ENCODE results near the gene PRKACA.

Gene PRKACA

DNA sequence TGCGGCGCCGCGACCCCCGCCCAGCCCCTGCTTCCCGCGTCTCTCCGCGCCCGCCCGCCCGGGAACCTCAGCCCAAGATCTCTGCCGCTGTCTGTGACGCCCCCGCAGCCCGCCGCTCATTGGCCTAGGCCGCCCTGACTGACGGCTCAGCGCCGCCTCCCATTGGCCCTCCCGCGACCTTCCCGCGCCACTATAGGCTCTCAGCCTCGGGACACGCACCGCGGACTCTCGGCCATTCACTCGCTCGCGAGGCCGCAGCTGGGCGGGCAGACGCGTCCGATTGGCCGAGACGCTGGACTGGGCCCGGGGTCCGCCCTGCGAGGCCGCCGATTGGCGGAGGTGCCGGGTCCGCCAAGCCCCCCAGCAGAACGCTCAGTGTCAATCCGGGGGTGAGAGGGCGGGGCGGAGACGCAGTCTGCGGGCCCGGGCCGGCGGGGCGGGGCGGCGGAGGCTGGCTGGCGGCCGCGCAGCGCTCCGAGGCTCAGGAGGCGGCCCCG lies at the start of gene PRKACA:
Gene PRKACA (minus strand): TSS at position 95 of the 497 bp plus-strand sequence. CDS start 215 bp downstream, outside the sequence.
- H3K27ac ChIP-seq, result peak within 1 kb of the TSS; percentile 71 to 98 (median 93)
- peak within 1 kb of the TSS; percentile 63 to 95 (median 85) for H3K4me3 ChIP-seq

DNA sequence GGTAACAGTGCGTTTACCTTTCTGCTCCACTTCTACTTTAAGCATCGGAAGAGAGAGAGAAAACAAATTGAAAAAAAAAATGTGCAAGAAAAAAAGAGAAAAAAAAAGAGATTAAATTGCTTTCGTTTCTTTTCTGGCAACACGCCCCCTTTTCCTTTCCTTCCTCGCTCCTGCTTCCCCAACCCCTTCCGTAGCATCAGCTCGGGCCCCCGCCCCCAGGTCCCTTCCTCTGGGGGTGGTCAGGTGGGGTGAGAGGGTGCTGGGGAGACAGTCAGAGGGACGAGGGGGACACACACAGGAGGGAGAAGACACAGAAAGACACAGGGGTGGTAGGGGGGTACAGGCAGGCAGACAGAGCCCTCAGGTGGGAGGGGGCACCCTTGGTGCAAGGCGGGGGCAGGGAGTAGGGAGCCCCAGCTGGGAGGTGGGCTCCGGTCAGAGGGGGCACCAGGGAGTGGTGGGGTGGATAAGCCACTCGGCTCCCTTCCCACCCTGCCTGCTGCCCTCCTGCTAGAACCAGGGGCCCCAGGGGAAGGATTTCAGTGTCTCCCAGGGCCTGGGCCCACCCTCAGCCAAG lies 49.5 kb upstream of the PRKACA start:
- H3K27ac ChIP-seq, result peak overlapping the region in 11 of 21 experiments; percentile 18 to 73 (median 47)
- H3K4me3 ChIP-seq, result peak overlapping the region in 2 of 7 experiments; percentile 9 to 14

DNA sequence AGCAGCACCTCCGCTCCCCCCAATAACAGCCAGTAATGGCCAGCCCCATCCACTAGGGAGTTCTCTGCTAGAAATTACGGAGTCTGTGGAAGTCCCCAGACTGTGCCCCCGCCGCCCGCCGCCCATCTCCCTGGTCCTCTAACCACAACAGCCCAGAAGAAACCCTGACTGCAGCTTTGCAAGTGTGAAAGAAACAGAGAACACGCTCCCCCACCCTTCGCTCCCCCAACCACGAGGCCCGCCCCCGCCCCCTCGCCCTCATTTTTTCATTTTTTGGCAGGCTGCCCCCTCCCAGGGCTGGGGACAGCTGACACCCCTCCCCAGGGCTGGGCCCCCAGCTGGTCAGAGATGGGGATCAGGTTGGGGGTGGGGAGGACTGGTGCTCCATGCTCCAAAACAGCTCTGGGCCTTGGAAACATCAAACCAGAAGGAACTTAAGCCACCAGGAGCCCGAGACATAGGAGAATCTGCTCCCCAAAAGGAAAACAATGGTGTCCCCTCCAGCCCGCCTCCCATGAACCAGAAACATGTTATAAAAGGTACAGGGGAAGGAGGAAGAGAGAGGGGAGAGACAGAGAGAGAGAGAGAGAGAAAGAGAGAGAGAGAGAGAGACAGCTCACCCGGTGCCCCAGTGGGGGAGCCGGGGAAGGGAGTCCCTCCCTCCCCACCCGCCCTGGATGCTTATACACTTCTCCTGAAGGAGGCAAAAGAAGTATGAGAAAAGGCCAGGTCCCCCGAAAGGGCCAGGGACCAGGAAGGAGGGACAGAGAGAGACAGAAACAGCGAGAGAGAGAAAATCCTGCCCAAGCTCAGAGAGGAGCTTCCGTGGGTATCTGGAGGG lies 48.6 kb upstream of the PRKACA start:
- Histone ChIP-seq H3K27ac (peak overlapping the region in 3 of 21 experiments; percentile 29 to 73 (median 73)), H3K4me3 (peak overlapping the region in 2 of 7 experiments; percentile 9 to 14)

DNA sequence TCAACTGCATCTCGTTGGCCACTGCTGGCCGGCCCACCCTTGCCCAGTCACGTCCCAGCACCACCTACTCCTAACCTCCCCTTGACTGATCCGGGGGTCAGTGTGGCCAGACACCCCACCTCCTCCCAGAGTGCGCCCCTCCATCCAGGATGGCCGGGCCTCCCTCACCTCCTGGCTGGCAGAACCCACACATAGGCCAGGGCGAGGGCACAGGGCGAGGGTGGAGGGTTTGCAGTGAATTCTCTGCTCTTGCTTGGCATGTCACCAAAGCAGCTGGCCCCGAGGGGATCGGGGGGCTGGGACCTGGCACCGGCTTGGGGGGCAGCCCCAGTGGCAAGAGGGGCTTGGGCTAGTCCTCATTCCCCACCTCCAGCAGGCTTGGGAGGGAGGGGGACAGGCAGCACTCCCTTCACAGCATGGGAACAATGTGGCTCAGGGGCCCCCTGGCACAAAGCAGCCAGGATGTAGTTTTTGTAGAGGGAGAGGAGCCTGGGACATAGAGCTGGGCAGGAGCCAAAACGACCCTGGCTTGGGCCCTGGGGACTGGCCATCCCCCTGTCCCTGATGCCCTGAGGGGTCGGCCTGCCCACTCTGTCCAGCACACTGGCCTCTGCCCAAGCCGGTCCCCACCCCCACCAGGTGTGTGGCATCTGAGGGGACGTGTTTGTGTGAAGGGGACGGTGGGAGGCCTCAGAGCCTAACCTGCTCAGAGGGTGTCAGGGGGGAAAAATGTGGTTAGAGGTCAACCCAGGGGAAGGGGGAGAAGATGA lies 47.3 kb upstream of the PRKACA start:
- H3K27ac ChIP-seq, result peak overlapping the region in 1 of 21 experiments; percentile 8
- no peak overlapping the region for H3K4me3 ChIP-seq

DNA sequence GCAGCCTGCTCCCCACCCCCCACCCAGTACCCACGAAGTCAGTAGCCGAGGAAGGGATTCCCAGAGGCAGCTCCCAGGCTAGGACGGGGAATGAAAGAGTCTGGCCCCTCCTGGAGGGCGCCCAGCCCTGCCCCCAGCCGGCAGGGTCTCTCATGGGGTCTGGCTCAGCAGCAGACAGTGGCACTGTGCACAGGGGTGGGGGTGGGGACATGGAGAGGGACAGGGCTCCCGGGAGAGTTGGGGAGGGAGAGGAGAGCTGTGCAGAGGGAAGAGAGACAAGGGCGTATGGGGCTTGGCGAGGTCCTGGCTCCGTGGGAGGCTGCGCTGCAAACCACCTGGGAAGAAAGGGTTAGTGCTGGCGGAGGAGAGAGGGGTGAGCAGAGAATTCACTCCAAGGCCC lies 46.5 kb upstream of the PRKACA start:
- Histone ChIP-seq H3K27ac (no peak overlapping the region), H3K4me3 (no peak overlapping the region)

DNA sequence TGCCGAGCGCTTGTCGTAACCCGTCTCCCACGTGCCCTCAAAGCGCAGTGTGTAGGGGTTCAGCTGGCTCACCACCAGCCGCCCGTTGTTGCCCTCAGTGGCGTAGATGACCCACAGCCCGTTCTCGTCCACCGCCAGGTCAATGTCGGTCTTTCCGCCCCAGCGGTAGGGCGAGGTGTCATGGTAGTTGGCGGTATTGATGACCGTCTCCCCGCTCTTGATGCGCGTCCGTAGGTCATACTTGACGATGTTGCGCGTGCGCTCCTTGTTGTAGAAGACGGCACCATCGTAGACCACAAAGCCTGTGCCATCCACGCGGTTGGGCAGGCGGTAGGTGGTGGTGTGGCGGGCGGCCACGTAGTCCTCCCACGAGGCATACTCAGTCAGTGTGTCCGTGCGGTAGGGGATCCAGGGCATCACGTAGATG lies 45.3 kb upstream of the PRKACA start:
- H3K4me3 ChIP-seq, result no peak overlapping the region
- no peak overlapping the region for H3K27ac ChIP-seq

DNA sequence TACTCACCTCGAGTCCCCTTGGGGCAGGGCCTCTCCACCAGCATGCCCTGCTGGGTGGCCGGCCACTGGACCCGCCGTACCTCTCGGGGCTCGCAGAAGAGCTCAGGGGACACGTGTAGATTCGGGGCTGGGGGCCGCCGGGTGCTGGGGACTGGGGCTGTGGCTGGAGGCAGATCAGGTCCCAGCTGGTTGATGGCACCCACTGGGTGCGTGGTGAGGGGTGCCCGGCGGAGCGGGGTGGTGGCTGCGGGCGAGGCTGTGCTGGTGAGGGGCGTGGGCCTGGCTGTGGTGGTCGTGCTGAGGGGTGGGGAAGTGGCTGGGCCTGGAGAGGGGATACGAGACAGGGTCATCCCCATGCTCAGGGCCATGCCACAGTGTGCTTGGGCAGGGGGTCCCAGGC lies 43.7 kb upstream of the PRKACA start:
- H3K4me3 ChIP-seq, result no peak overlapping the region
- no peak overlapping the region for H3K27ac ChIP-seq

DNA sequence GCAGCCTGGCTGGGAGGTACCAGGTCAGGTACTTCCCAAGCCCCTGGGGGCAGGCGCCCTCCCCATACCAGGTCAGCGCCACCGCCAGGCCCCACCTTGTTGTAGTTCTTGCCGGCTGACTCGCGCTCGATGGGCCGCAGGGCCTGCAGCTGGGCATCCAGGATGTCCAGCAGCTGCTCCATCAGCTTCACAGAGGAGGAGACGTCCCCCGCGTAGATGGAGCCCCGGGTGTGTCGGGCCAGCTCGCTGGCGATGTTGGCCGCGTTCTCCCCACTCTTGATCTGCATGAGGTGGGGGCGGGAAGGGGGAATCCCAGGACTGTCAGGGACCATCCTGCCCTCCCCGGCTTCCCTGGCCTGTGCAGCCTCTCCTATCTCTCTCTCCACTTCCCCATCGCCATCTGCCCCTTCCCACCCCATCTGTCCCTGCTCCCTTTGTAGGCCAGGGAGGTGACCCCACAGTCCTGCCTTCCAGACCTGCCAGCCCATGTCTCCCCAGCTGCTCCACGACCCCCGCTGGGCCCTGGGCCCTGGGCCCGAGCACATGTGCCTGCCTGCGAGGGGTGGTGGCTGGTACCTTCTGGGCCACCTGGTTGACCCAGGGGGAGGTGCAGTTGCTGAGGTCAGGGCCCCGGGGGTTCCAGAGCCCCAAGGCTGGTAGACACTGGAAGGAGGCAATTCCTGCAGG lies 42.6 kb upstream of the PRKACA start:
- no peak overlapping the region for H3K4me3 ChIP-seq
- no peak overlapping the region for H3K27ac ChIP-seq

DNA sequence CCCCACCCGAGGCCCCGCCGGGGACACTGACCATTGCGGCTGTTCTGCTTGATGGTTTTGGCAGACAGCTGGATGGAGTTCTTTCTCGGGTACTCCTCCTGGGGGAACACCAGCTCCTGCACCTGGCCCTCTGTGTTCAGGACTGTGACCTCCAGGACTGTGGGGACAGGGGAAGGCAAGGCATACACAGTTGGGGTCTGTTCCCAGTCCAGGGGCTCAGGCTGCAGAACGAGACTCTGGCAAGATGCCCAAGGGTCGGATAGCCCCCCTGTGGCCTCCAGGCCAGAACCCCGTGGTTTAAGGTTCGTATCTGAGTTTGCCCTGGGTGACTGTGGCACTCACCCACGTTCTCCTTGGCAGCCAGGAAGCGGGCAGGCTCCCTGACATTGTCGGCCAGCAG lies 41.5 kb upstream of the PRKACA start:
- Histone ChIP-seq H3K4me3 (no peak overlapping the region), H3K27ac (no peak overlapping the region)

DNA sequence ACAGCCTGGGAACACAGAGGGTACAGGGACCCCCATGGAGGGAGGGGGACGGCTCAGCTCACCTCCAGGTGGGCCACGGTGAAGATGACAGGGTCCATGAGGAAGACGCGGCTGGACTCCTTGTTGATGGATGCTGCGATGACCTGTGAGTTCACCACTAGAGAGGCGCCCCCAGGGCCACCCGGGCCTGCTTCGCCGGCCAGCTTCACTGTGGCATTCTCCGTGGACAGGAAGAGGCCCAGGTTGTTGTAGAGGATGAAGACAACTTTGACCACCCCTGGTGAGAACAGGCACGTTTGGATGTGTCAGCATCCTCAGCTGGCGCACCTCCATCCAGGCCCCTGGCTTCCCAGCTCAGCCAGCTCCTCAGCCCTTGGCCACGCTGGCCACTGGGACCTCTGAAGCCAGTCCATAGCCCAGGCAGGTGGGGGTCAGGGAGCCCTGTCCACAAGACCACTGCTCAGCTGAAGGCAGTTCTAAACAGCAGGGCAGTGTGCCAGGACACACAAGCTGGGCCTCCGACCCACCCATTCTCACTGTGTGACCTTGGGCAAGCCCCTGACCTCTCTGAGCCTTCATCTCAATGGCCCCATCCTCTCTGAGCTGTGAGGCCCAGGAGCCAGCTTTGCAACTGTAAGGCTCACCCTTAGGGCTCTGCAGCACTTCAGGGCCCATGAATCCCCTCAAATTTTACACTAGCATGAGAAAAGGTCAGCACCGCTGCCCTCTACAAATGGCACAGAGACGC lies 40.9 kb upstream of the PRKACA start:
- no peak overlapping the region for H3K27ac ChIP-seq
- H3K4me3 ChIP-seq, result no peak overlapping the region

DNA sequence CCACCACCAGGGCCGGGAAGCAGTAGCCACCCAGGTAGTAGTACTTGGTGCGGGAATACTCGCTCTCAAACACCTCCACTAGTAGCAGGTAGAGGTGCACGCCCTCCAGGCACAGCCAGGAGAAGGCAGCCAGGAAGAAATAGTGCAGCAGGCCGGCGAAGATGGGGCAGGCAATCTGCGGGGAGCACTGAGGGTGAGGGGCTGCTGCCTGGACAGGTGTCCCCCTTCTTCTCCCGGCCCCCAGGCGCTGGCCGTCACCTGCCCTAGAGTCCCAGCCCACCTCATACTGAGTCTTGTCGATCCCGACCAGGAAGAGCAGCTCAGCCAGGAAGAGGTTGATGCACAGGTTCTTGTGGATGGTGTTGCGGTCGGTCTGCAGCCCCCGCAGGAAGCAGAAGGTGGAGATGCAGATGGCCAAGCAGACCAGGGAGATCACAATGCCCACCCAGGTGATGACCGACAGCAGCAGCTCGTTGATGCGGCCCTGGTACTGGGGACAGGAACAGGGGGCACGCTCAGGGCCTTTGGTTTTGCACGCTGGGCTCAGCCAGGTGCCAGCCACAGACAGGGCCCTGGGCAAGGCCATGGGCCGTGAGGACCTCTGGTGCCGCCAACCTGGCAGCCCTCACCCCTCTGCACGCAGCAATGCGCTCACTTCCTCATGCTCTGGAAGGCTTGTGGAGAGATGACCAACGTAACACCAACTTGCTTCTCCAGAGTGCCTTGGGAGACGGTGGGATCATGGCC lies 39.6 kb upstream of the PRKACA start:
- Histone ChIP-seq H3K27ac (no peak overlapping the region), H3K4me3 (no peak overlapping the region)

DNA sequence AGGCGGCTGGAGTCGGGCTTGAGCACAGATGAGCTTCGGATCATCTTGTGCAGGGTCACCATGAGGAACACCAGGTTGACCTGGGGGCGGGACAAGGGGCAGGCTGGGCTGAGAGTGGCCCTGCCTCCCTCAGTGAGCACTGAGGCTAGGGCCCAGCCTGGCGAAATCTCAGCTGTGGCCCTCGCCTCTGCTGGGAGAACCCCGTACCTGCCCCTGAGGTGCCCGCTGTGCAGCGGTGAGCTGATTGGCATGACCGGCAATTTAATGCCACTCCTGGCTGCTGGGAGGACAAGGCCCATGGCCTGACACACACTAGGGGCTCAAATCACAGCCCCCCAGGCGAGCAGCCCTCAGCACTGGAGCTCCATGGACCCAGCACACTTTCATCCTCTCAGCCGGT lies 38.6 kb upstream of the PRKACA start:
- no peak overlapping the region for H3K4me3 ChIP-seq
- peak overlapping the region in 1 of 21 experiments; percentile 4 for H3K27ac ChIP-seq

DNA sequence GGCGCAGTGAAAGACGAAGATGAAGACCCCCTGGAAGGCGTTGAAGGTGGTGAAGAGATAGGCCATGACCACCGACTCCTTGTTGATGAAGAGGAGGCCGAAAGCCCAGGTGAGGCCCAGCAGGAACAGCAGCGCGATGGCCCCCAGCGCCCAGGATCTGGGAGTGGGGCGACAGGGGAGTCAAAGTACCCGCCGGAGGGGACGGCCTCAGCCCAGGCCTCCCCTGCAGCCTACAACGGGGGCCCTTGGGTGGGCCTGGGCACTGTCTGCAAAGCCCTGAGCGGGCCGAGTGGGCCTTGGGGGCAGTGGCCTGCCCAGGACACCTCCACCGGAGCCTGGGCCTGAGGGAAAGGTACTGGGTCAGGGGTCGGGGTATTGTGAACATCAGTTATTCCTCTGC lies 37.8 kb upstream of the PRKACA start:
- H3K27ac ChIP-seq, result peak overlapping the region in 1 of 21 experiments; percentile 4
- H3K4me3 ChIP-seq, result no peak overlapping the region

DNA sequence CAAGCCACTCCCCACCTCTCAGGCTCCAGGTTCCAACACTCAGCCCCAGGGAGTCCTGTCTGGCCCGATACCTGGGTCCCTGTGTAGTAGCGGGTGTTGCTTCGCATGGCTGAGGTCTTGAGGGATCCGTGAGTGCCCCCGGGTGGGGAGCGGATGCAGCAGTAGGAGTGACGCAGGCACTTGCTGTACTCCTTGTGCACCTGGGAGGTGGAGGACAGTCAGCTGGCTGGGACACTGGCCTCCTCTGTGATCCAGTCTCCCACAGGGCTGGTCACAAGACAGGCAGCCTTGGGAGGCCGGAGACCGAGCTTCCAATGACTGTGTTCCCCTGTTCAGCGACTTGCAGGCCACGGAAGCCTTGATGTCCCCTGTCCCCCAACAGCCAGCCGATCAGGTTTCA lies 35.2 kb upstream of the PRKACA start:
- Histone ChIP-seq H3K27ac (no peak overlapping the region), H3K4me3 (no peak overlapping the region)

DNA sequence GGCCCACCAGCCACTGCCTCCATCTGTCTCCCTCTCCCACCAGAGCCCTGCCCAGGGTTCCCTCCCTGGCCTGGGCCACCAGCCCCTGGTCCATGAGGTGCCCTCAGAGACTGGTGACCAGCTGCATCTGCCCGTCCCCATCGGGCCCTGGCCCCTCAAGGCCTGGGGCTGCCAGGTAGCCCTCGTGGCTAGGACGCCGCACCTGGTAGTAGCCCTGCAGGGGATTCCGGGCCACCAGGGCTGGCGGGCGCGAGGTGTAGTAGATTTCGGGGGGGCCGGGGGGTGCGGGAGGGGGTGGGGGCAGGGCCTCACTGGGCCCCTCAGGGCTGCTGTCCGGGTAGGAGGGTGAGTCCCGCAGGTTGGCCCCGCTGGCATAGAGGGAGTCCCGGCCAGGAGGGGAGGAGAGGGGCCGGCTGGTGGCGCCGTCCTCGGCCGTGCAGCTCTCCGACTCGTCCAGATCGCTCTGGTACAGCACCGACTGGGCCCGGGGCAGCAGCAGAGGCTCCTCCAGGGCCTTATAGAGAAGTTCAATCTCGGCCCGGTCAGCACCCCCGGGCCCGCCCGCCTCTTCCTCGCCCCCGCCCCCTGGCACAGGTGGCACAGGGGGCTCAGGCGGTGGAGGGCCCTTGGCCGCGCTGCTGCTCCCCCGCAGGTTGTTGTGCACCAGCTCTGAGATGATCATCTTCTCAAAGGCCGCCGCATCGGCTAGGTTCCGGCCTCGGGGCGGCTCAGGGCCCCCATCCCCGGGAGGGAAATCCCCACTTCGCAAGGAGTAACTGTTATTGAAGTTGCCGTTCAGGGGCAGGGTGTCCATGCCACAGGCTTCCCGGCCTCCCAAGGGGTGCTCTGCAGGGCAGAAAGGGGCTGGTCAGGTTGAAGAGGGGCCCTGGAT lies 33.5 kb upstream of the PRKACA start:
- H3K27ac ChIP-seq, result peak overlapping the region in 14 of 21 experiments; percentile 63 to 86 (median 78)
- H3K4me3 ChIP-seq, result no peak overlapping the region

DNA sequence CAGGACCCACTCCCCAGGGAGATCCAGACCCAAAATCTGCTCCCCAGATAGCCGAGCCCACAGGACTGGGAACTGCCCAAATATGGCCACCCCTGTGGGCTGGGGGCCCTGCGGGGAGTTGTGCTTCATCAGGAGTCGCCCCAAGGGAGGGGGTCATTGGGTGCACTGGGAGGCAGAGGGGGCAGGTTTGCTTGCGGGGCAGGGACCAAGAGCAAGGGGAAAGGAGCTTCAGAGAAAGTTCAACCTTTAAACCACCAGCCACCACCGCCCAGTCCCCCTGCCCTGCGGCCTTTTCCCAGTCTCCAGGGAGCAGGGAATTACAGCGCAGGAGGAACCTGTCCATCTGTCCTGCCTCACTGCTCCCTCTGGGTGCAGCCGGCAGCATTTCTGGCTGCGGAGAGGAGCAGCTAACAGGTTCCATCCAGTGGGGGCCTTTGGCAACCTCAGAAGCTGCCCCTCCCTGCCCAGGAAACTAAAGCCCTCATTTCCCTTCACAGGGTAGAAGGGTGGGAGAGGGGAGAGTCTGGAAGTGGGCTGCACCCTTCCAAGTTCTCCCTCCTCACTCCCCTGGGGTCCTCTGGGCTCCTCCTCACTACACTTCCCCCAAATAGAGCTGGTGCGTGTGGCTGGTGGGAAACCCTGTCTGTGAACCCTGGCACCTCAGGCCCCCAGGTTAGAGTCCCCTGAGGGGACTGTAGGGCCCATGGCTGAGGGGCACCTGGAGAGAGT lies 32.6 kb upstream of the PRKACA start:
- peak overlapping the region in 5 of 7 experiments; percentile 0 to 22 (median 16) for H3K4me3 ChIP-seq

More for the DNA sequence above, 32.6 kb upstream of the PRKACA start:
- H3K27ac ChIP-seq, result peak overlapping the region in 20 of 21 experiments; percentile 42 to 89 (median 78)

Measured in skin epidermis (tissue), 12 donors.